Pons (tissue), 1 donor: Measurements from ENCODE around the gene FASN.

Source experiments
- DNase-seq: peaks from one replicate; pipeline ENCODE4 v3.0.0-alpha.2; 2016; ENCODE audit warnings: low spot score

Gene FASN

DNA sequence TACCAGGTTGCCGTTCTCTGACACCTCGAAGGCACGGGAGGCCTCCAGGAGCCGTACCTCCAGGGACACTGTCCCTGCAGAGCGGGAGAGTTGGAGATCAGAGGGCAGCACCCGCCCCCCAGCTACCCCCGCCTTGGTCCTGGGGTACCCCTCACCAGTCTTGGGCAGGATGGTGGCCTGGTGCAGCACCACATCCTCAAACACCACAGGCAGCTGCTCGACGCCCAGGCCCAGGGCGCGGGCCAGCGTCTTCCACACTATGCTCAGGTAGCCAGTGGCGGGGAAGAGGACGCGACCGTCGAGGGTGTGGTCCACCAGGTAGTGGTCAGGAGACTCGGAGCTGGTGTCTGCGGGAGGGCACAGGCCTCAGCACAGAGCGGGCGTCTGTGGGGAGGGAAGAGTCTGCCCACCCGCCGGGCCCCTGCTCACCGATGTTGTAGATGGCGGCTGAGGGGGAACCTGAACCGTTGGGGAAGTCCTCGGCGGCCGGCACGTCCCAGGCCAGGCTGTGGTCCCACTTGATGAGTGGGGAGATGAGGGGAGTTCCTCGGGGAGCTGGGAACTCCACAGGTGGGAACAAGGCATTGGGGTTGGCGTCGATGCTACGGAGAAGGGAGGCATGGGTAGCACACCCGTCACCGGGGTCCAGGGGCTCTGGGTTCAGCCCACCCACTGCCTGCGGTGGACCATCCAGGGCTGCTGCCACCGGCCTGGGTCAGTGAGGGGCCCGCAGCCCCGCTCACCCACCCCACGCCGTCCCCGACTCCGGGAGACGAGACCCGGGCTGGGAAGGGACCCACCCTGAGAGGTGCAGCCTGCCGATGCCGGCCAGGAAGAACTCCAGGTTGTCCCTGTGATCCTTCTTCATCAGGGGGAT, 9.8 kb downstream of the FASN start:
- no peak for DNase-seq

DNA sequence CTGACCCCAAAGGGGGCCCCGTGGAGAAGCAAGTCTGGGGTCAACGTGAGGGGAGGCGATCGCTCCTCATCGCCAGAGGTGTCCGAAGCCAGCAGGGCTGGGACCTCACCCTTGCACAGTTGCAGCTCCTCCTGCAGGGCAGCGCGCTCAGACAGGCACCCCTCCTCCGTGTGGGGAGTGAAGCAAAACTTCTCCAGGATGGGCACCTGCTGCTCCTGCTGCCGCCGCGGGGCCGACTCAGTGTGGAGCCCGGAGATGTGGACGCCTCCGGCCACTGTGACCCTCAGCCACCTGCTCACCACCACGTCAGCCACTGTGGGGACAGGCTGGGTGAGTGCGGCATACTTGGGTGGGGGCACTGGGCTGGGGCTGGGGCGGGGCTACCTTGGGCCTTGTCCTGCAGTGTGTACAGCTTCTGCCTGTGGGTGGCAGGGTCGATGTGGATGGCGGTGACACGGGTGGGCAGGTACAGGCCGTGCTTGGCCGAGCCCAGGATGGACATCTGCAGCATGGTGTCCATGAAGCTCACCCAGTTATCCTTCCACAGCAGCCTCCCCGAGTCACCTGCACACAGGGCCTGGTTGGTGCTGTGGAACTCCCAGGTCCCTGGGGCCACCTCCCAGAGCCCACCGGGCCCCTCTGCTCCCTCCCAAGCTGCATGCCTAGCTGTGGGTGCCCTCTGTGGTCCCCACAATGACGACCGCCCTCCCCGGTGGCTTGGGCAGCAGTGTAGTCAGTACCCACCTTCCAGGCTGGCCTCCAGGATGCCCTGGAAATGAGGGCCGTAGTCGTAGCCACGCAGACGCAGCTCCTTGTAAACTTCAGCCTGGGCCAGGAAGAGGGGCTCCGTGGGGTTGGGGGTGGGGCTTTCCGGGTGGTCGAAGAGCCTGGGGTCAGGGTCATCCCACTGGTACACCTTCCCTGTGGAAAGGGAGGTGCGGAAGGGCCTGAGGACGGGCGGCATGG, 10.8 kb downstream of the FASN start:
- DNase-seq: no peak

- no peak for DNase-seq
Observed at GRCh38 chr17:82085931-82086764, 11.9 kb downstream of the FASN start.

DNA sequence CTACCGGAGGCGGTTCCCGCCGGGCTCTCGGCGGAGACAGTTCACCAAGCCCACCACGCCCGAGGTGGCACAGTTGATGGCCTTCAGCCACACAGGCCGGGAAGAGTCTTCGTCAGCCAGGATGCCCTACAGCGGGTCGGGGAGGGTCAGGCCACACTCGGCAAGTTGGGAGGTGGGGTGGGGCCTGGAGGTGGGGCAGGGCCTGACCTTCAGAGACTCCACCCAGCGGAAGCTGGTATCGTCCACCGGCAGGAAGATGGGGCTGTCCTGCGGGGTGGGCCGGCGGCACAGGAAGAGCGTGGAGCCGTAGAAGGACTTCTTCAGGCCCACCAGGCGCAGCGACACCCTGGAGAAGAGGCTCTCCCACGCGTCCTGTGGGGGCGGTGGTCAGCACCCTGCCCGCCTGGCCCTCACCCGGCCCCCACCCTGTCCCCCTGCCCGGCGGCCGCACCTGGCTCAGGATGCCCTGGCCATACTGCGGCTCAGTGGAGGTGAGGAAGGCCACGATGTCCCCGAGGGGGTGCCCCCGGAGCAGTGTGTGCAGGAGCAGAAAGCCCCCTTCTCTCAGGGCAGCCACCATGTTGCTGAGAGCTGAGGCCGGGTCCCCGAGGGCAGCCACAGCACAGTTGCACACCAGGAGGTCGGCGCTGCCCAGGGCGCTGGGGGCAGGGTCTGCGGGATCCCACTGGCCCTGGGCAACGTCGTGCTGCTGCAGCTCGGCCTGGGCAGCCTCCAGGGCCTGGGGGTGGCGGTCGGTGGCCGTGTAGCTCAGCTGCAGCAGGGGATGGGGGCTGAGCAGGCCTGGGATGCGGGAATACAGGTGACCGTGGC, 12.8 kb downstream of the FASN start:
- DNase-seq: no peak

DNA sequence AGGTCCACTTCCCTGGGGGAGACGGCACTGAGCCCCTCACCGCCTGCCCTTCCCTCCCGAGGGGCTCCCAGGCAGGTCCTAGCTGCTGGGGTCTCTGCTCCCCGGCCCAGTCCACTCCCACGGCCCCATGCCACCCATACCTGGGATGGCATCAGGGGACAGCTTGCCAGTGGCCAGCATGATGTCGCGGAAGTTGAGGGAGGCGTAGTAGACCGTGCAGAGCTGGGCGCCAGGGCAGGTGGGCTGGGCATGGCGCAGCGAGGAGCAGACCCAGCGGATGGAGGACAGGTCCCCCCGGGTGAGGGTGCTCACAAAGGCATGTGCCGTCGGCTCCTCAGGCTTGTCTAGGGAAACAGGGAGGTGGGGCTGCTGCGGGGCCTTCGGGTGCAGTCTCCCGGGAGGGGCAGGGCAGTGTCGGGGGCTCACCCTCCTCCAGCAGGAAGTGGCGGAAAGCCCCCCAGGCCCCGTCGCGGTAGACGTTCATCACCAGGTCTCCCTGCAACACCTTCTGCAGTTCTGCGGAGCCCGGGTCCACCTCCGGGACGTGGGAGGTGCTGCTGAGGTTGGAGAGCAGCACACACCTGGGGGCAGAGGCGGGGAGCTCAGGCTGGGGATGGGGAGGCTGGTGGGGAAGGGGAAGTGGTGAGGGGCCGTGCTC, 13.5 kb downstream of the FASN start:
- DNase-seq: no peak

GRCh38 chr17:82083533-82084359, 14.3 kb downstream of the FASN start:
- DNase-seq: no peak

- DNase-seq: no peak
Observed at GRCh38 chr17:82083009-82083408, 15.0 kb downstream of the FASN start.

DNA sequence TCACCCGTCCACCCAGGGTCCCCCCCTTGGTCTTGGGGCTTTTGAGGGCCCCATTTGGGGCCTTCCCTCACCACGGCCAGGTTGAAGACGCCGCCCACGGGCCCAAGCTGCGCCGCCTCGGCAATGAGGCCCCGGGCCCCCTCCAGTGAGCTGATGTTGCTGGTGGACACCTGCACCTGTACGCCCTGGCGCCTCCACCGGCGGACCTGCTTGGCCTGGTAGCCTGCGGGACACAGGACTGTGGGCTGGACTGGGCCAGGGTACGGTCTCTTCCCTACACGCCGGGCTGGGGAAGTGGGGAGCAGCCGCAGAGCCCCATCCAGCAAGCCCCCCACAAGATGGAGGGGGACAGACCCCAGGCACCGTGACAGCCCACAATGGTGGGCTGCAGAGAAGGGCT, 15.6 kb downstream of the FASN start:
- DNase-seq: no peak

- no peak for DNase-seq
Observed at GRCh38 chr17:82081966-82082365, 16.1 kb downstream of the FASN start.

GRCh38 chr17:82081546-82081945, 16.5 kb downstream of the FASN start:
- DNase-seq: no peak

DNA sequence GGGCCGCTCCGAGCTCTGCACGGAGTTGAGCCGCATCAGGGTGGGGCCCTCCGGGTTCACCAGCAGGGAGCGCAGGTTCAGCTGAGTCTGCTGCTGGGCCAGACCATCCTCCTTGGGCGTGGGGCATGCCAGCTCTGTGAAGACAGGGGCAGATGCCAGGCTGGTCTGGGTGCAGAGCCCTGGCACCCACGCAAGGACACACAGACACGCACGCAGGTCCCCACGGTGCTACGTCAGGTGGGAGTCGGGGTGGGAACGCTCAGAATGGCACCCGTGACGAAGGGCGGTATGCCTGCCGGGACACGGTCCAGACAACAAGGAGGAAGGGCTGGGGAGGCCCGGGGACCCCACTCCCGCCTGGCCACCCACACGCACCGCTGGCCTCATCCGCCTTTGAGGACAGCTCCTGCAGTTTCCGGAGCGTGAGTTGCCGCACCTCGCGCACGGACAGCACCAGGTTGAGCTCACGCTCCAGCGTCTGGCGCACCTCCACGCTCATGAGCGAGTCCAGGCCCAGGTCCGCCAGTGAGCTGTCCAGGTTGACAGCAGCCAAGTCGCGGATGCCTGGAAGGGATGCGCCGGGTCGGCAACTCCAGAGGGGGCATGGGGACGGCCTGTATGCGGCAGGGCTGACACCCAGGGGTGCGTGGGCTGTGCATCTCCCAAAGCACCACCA, 17.1 kb downstream of the FASN start:
- DNase-seq: no peak

DNA sequence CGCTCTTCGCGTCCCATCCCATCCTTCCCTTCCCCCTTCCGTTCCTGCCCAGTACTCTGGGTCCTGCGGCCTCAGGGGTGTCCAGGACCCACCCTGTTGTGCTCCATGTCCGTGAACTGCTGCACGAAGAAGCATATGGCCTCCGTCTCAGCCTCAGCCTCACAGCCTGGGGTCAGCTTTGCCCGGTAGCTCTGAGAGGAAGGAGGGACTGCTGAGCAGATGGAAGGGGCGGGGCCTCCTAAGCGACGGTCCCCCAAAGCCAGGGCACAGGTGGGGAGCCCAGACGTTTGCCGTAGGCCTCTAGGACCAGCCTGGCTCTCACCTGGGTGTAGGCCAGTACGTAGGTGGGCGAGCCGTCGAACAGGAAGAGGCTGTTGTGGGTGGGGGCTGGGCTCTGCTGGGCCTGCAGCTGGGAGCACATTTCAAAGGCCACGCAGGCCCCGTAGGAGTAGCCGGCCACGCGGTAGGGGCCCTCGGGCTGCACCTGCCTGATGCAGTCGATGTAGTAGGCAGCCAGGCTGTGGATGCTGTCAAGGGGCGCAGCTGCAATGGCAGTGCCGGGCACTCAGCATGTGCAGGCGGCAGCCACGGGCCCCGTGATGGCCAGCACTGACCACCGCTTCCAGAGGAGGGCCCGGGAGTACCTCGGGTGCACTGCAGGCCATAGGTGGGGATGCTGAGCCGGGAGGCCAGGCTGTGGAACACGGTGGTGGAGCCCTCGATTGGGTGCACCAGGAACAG, 17.8 kb downstream of the FASN start:
- no peak for DNase-seq

- no peak for DNase-seq
Observed at GRCh38 chr17:82079001-82079677, 18.9 kb downstream of the FASN start.

- DNase-seq: no peak
Observed at GRCh38 chr17:82078433-82078832, 19.6 kb downstream of the FASN start.

- DNase-seq: no peak
Observed at GRCh38 chr17:82077617-82078358, 20.2 kb downstream of the FASN start.

- DNase-seq: no peak
Observed at GRCh38 chr17:82076785-82077591, 21.0 kb downstream of the FASN start.
